ENCODE data around the gene HTR1A. TPM values are rescaled to one million over a fixed set of nuclear protein-coding genes. Genes with fewer than 3 reads are reported as not detected.

Gene HTR1A
- total and polyA plus RNA-seq, 2 of the 4 experiments (the other 2 are of a cell fraction), result not detected

DNA sequence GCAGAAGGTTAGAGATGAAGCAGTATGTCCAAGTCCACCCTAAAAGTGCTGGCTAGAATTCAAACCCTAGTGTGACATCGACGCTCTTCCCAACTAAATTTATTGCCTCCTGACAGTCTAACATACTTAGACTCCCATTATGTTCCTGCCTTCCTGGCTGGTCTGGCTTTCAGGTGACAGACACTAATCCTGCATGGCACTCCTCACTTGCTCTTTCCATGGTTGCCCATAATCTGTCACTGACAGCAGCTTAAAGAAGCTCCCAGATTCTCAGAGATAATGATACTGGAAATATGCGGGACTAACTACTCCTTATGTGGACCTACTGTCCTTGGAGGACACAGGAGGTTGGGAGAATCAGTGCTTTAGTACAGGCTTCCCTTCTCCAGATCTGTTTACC lies 41.7 kb upstream of the HTR1A start:
- no peak overlapping the region for H4K91ac ChIP-seq (ENCODE audit: insufficient read depth, low read depth, low read length)
- H2AK9ac ChIP-seq (replicated peaks; ENCODE audit: low read depth, low read length, poor library complexity), result no peak overlapping the region
- no peak overlapping the region for H2AK5ac ChIP-seq (ENCODE audit: low read depth, low read length)
- no peak overlapping the region for H3K14ac ChIP-seq (replicated peaks; ENCODE audit: low read depth, low read length)
- H2BK5ac ChIP-seq (ENCODE audit: low read depth, low read length, poor library complexity, severe bottlenecking), result no peak overlapping the region
- H3K4ac ChIP-seq (ENCODE audit: low read depth, low read length), result no peak overlapping the region
- TF ChIP-seq SMC3 (IDR thresholded peaks at IDR 0.05; ENCODE audit: low read depth, low read length) (no peak), FOS (IDR thresholded peaks at IDR 0.05; ENCODE audit: low read depth, low read length) (no peak), MXI1 (IDR thresholded peaks at IDR 0.05; ENCODE audit: borderline replicate concordance, low read depth, low read length) (no peak), MAZ (IDR thresholded peaks at IDR 0.05; ENCODE audit: borderline replicate concordance, low read depth, low read length) (no peak), USF2 (IDR thresholded peaks at IDR 0.05; ENCODE audit: low read depth, low read length) (no peak), CTCF (conservative IDR thresholded peaks at IDR 0.05; ENCODE audit: low read depth, low read length) (no peak), POLR2A (IDR thresholded peaks at IDR 0.05; ENCODE audit: low read depth, low read length) (no peak), NFE2L2 (IDR thresholded peaks at IDR 0.05; ENCODE audit: low read depth, low read length) (no peak), CHD1 (IDR thresholded peaks at IDR 0.05; ENCODE audit: low read depth, low read length) (no peak), RFX5 (IDR thresholded peaks at IDR 0.05; ENCODE audit: low read depth, low read length) (no peak), CEBPB (IDR thresholded peaks at IDR 0.05; ENCODE audit: low read depth, low read length) (no peak), MAFK (IDR thresholded peaks at IDR 0.05; ENCODE audit: low read depth, low read length) (no peak), RCOR1 (IDR thresholded peaks at IDR 0.05; ENCODE audit: insufficient replicate concordance, low read length) (no peak), BHLHE40 (IDR thresholded peaks at IDR 0.05; ENCODE audit: low read depth, low read length) (no peak), RAD21 (IDR thresholded peaks at IDR 0.05; ENCODE audit: low read length) (no peak)
- TF ChIP-seq, protein P1, sequence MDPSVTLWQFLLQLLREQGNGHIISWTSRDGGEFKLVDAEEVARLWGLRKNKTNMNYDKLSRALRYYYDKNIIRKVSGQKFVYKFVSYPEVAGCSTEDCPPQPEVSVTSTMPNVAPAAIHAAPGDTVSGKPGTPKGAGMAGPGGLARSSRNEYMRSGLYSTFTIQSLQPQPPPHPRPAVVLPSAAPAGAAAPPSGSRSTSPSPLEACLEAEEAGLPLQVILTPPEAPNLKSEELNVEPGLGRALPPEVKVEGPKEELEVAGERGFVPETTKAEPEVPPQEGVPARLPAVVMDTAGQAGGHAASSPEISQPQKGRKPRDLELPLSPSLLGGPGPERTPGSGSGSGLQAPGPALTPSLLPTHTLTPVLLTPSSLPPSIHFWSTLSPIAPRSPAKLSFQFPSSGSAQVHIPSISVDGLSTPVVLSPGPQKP (IDR thresholded peaks at IDR 0.05; ENCODE audit: borderline replicate concordance, low read depth, low read length), result no peak
- H4K8ac ChIP-seq (ENCODE audit: low read depth in 2 of 2, low read length in 2 of 2), result no peak overlapping the region
- no peak overlapping the region for H3K4me3 ChIP-seq (ENCODE audit: insufficient read depth, low read depth, low read length)
- H3K9me3 ChIP-seq (ENCODE audit: control insufficient read depth, insufficient read depth, low read length), result peaks cover 8% of the 10 kb centered on the region
- in situ Hi-C loops (cut with MboI; ENCODE audit: low sequenced_read_pairs) (no loop called here), dilution Hi-C loops (cut with HindIII; ENCODE audit: low sequenced_read_pairs, unreplicated experiment) (no loop called here), intact Hi-C loops (cut with micrococcal nuclease) (no loop called here)
- no peak overlapping the region for H3K18ac ChIP-seq (ENCODE audit: low read depth, low read length)
- no peak overlapping the region for H3K4me2 ChIP-seq (ENCODE audit: low read depth, low read length)
- H2AFZ ChIP-seq (replicated peaks; ENCODE audit: low read length, poor library complexity), result no peak overlapping the region
- DNase-seq, result no peak
- WGBS, 2 experiments (ENCODE audit: extremely low coverage in 2 of 2, insufficient read length in 1 of 2), result 86% methylated on average over 2 of the region's 3 CpGs; no CpG with 5 or more reads in 1 of the 2 experiments
- H4K5ac ChIP-seq (ENCODE audit: low read depth, low read length), result no peak overlapping the region
- BruUV-seq (replicated peaks), result no TSS peak
- H3K79me1 ChIP-seq (ENCODE audit: low read depth in 1 of 2, low read length in 2 of 2), result no peaks in the 10 kb centered on the region
- H3K9me1 ChIP-seq (ENCODE audit: insufficient read depth, low read length), result no peaks in the 10 kb centered on the region
- no peak for ATAC-seq (ENCODE audit: low read depth)
- H3K56ac ChIP-seq (ENCODE audit: extremely low read depth, insufficient read depth, low read length), result no peak overlapping the region
- no peak overlapping the region for H2BK15ac ChIP-seq (ENCODE audit: low read depth, low read length)
- H3K36me3 ChIP-seq (ENCODE audit: control insufficient read depth, insufficient read depth, low read length), result no peaks in the 10 kb centered on the region
- H3K9ac ChIP-seq (ENCODE audit: low read depth, low read length), result no peak overlapping the region
- H4K20me1 ChIP-seq (ENCODE audit: insufficient read depth, low read length), result no peaks in the 10 kb centered on the region
- ChIA-PET CTCF (no interaction called here), POLR2A (ENCODE audit: unreplicated experiment) (no interaction called here)
- H3K23ac ChIP-seq (ENCODE audit: low read depth, low read length), result no peak overlapping the region
- no peaks in the 10 kb centered on the region for H3K4me1 ChIP-seq (ENCODE audit: control insufficient read depth, insufficient read depth, low read length)
- no peak overlapping the region for H3K27ac ChIP-seq (ENCODE audit: insufficient read depth, low read length)
- no peak overlapping the region for H2BK20ac ChIP-seq (ENCODE audit: low read depth, low read length)
- H2BK120ac ChIP-seq (ENCODE audit: low read depth, low read length), result no peak overlapping the region
- no peaks in the 10 kb centered on the region for H3K27me3 ChIP-seq (ENCODE audit: control insufficient read depth, insufficient read depth, low read length)

Measured in IMR-90 (cell line).